Erythroblast (primary cell): Measurements from ENCODE around the gene PSD.

Experiments
- GATA1 ChIP-seq: IDR thresholded peaks from 2 replicates; pipeline ENCODE4 v1.6.1; 2011; ENCODE audit warnings: low read depth, mild to moderate bottlenecking, control low read depth, low read length, moderate library complexity
- POLR2A ChIP-seq: IDR thresholded peaks from 2 replicates; pipeline ENCODE4 v1.6.1; 2011; ENCODE audit warnings: mild to moderate bottlenecking, low read length

DNA sequence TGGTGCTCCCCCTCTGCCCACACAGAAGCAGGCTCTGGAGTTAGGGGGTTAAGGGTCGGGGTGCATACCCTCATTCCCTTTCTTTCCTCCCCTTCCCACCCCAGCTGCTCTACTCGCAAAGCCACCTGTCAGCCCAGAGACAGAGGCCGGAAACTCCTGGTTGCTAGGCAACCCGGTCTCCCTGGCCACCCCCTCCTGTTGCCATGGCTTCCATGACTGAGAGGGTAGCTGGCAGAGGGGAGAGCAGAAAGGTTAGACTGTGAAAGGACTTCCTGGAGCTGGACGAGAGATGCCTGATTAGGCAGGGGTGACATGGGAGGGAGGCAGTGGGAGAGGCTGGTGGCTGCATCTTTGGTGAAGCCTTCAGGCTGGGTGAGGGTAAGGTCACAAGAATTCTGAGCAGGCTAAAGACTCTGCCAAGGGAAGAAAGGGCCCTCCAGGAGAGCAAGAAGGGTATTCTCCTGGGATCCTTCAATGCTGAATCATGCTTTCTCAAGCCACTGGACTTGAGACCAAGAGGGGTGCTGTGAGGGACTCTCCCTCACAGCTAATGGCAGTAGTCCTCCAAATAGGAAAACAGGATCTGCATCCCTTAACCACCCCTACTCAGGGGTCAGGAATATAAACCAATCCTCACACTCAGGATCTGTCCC, 5.4 kb downstream of the PSD start:
- TF ChIP-seq POLR2A, result no peak
- no peak for TF ChIP-seq GATA1
